OCI-M2 (cell line): Measurements from ENCODE around the gene SPDYE2B.
"Not testable (repeated sequence)": the region's sequence is repeated elsewhere in the genome, so short reads cannot be mapped to it uniquely, and the experiment has no call there.

ENCODE experiments used
- DNase-seq: peaks from one replicate; lab custom pipeline; 2025; ENCODE audit not compliant: unreplicated experiment; lab: John Stamatoyannopoulos, UW

The SPDYE2B gene

GRCh38 chr7:102698962-102699750 is 49.0 kb downstream of the SPDYE2B start:
- not testable (repeated sequence) for DNase-seq
